Measurements from ENCODE around the gene TFIP11. TPM values are rescaled to one million over a fixed set of nuclear protein-coding genes. Genes with fewer than 3 reads are reported as not detected.

The TFIP11 gene
- polyA plus RNA-seq, 1 experiment = 34.8 TPM

- POLR2A ChIA-PET = no interaction called here
- Histone ChIP-seq H3K9me3 (ENCODE audit: control insufficient read depth, insufficient read depth, low read length) (no peaks in the 10 kb centered on the region), H3K4me3 (ENCODE audit: low read depth, low read length) (no peak overlapping the region), H3K27ac (ENCODE audit: low read depth, low read length) (no peak overlapping the region), H3K27me3 (ENCODE audit: control insufficient read depth, insufficient read depth, low read length) (no peaks in the 10 kb centered on the region)
- CTCF ChIA-PET = interaction anchor here (0.7 to 1.5 kb wide), 3 partner anchors 18 to 187 kb away, joined by 3 to 6 read pairs (median 3); no protein-coding TSS in a partner anchor
- no peak for DNase-seq (ENCODE audit: low read depth, low spot score)
- no peak for TF ChIP-seq CTCF (IDR thresholded peaks at IDR 0.05; ENCODE audit: low read depth, low read length)
Measured at GRCh38 chr22:26479043-26479791, 33.1 kb downstream of the TFIP11 start.

- H3K27me3 ChIP-seq (ENCODE audit: control insufficient read depth, insufficient read depth, low read length) = no peaks in the 10 kb centered on the region
- H3K4me3 ChIP-seq (ENCODE audit: low read depth, low read length) = no peak overlapping the region
- DNase-seq (ENCODE audit: low read depth, low spot score) = no peak
- H3K27ac ChIP-seq (ENCODE audit: low read depth, low read length) = peak overlapping the region; percentile 62
- no peaks in the 10 kb centered on the region for H3K9me3 ChIP-seq (ENCODE audit: control insufficient read depth, insufficient read depth, low read length)
- TF ChIP-seq CTCF (IDR thresholded peaks at IDR 0.05; ENCODE audit: low read depth, low read length) = no peak
- POLR2A ChIA-PET = no interaction called here
- CTCF ChIA-PET = interaction anchor here (1.3 kb wide), 1 partner anchor 17 kb away, joined by 4 read pairs; no protein-coding TSS in a partner anchor
Measured at GRCh38 chr22:26477341-26477731, 34.9 kb downstream of the TFIP11 start.

- ChIA-PET POLR2A (no interaction called here), CTCF (interaction anchor here (0.7 to 1.3 kb wide), 3 partner anchors 16 to 111 kb away, joined by 3 to 4 read pairs (median 4); no protein-coding TSS in a partner anchor)
- Histone ChIP-seq H3K27me3 (ENCODE audit: control insufficient read depth, insufficient read depth, low read length) (no peaks in the 10 kb centered on the region), H3K4me3 (ENCODE audit: low read depth, low read length) (no peak overlapping the region), H3K27ac (ENCODE audit: low read depth, low read length) (peak overlapping the region; percentile 62), H3K9me3 (ENCODE audit: control insufficient read depth, insufficient read depth, low read length) (no peaks in the 10 kb centered on the region)
- TF ChIP-seq CTCF (IDR thresholded peaks at IDR 0.05; ENCODE audit: low read depth, low read length) = no peak
- DNase-seq (ENCODE audit: low read depth, low spot score) = peak; percentile 16
Measured at GRCh38 chr22:26476705-26477340, 35.5 kb downstream of the TFIP11 start.

- no peak overlapping the region for H3K27ac ChIP-seq (ENCODE audit: low read depth, low read length)
- ChIA-PET POLR2A (no interaction called here), CTCF (interaction anchor here (1.1 to 1.5 kb wide), 2 partner anchors 14 to 110 kb away, joined by 5 to 7 read pairs; no protein-coding TSS in a partner anchor)
- no peak for TF ChIP-seq CTCF (IDR thresholded peaks at IDR 0.05; ENCODE audit: low read depth, low read length)
- H3K27me3 ChIP-seq (ENCODE audit: control insufficient read depth, insufficient read depth, low read length) = no peaks in the 10 kb centered on the region
- no peak overlapping the region for H3K4me3 ChIP-seq (ENCODE audit: low read depth, low read length)
- no peak for DNase-seq (ENCODE audit: low read depth, low spot score)
- H3K9me3 ChIP-seq (ENCODE audit: control insufficient read depth, insufficient read depth, low read length) = no peaks in the 10 kb centered on the region
Measured at GRCh38 chr22:26474682-26475081, 37.6 kb downstream of the TFIP11 start.

- CTCF ChIA-PET = interaction anchor here (1.1 to 3.2 kb wide), 2 partner anchors 11 to 107 kb away, joined by 3 to 24 read pairs; no protein-coding TSS in a partner anchor
- peak overlapping the region; percentile 42 for H3K27ac ChIP-seq (ENCODE audit: low read depth, low read length)
Measured at GRCh38 chr22:26471522-26471921, 40.8 kb downstream of the TFIP11 start.

More at GRCh38 chr22:26471522-26471921, 40.8 kb downstream of the TFIP11 start:
- Histone ChIP-seq H3K27me3 (ENCODE audit: control insufficient read depth, insufficient read depth, low read length) (no peaks in the 10 kb centered on the region), H3K9me3 (ENCODE audit: control insufficient read depth, insufficient read depth, low read length) (no peaks in the 10 kb centered on the region), H3K4me3 (ENCODE audit: low read depth, low read length) (no peak overlapping the region)
- TF ChIP-seq CTCF (IDR thresholded peaks at IDR 0.05; ENCODE audit: low read depth, low read length) = no peak
- peak; percentile 27 for DNase-seq (ENCODE audit: low read depth, low spot score)
- POLR2A ChIA-PET = interaction anchor here (1.0 kb wide), 1 partner anchor 12 kb away, joined by 4 read pairs; the partner anchor contains the start of genes HPS4 and SRRD
